GM18520 (cell line): ENCODE measurements around the gene BLOC1S3.

Experiments used
- ATAC-seq: cut with Tn5 transposase; IDR thresholded peaks from one replicate; pipeline ENCODE4 v1.9.1; 2021; ENCODE audit not compliant: unreplicated experiment

BLOC1S3 gene, protein sequence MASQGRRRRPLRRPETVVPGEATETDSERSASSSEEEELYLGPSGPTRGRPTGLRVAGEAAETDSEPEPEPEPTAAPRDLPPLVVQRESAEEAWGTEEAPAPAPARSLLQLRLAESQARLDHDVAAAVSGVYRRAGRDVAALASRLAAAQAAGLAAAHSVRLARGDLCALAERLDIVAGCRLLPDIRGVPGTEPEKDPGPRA

DNA sequence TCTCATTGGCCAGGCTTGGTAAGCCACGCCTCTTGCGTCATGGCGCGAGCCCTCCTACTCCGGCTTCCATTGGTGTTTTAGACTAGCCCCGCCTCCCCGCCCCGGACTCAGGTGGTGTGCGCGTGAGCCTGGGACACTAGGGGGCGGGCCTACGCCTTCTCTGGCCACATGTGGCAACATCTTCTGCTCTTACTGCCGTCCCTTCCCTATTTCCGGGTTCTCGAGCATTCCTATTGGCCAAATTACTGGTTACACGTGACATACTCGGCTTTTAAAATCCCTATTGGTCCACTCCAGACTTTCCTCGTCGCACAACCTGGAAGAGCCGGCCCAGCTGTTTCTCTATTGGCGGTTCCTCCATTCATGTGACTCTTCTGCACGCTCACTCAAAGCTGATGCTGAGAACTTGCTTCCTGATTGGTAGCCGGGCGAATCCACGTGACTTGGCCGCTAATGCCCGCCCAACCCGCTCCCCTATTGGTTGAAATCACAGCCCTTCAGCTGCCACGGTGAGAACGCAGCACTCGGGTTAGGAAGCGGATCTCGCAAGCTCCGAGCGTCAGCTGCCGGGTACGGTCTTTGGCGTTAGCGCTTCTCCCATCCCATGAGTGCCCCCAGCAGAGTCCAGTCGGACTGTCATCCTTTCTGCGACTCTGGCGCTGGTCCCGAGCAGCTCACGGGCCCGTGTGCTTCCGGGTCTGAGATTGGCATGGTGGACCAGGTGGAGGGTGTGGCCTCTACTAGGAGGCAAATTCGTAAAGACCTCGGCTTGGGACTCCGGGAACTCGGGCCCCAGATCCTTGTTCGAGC lies at the start of gene BLOC1S3:
Gene BLOC1S3 (plus strand): TSS at position 523 of the 810 bp plus-strand sequence. CDS start 513 bp downstream, outside the sequence.
- ATAC-seq = peak; percentile 69

DNA sequence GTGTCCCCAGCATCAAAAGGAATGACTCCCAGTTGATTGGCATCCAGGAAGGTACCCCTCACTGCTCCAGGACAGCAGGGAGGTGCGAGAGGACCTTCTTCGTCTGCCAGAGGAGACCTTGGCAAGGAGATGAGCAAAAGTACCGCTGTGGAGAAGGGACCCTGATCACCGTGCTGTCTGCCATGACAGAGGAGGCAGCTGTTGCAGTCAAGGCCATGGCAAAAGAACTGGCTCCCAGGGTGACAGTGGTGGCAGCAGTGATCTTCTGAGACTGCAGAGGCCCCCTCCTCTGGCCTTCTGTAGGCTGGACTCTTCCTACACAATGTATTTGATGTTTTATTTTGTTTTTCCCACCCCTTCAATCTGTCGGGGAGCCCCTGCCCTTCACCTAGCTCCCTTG lies 49.8 kb upstream of the BLOC1S3 start:
- ATAC-seq = no peak

DNA sequence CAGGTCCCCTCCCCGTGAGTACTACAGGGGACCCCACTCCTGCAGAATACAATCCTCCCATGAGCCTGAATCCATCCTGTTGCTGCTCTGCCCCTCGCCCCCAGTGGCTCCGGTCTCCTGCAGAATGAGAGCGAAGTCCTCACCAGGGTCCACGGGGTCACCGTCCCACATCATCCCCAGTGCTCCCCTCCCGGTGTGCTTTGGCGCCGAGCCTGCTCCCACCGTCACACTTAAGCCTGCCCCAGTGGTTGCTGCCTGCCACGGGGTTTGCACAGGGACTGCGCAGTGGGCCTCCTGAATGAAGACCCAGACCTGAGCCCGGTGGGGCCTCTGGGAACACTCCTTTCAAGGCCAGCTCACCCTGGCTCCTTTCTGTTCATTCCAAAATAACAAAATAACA lies 48.3 kb upstream of the BLOC1S3 start:
- no peak for ATAC-seq

DNA sequence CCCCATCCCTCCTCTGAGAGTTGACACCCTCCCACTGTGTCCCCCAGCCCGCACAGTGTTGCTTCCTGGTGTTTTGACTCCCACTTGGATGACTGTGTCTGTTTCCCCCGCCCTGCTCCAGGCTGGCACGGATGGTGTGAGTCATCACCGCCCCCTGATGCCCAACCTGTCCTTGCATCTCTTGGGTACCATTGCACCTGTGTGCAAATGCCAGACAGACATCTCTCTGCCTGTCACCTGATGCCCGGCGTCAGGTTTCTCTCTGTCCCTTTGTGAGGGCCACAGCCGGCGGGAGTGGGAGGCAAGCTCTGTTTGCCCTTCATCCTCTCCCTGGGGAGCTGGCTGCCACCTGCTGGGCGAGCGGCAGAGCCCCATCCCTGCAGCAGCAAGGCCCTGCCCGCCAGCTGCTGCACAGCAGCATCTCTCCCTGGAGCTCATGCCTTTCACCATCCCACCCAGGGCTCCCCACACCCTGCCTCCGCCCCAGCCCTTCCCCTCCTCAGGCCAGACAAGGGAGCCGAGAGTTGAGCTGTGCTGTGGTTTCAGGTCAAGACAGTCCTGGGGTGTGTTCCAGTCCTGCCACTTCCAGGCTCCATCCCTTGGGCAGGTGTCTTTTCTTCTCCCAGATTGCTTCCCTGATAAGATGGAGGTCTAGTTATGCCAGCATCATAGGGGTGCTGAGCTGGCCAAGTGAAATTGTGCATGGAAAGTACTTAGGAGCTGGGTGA lies 47.5 kb upstream of the BLOC1S3 start:
- ATAC-seq = no peak

DNA sequence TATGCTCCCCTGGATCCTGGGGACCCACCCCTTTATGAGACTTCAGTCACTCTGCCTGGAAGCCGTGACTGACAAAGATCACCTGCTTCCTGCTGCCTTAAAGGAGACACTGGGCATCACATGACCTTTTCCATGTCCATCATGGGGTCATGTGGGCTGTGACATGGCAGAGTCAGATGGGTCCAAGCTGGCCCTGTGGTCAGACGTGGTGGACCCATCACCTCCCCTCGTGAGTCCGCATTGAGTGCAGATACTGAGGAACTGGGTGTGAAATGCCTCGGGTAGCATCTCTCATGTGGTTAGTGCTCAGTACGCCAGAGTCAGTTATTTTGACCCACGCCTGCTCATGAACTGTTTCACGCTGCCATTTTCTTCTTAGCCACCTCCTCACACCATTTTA lies 44.9 kb upstream of the BLOC1S3 start:
- no peak for ATAC-seq

DNA sequence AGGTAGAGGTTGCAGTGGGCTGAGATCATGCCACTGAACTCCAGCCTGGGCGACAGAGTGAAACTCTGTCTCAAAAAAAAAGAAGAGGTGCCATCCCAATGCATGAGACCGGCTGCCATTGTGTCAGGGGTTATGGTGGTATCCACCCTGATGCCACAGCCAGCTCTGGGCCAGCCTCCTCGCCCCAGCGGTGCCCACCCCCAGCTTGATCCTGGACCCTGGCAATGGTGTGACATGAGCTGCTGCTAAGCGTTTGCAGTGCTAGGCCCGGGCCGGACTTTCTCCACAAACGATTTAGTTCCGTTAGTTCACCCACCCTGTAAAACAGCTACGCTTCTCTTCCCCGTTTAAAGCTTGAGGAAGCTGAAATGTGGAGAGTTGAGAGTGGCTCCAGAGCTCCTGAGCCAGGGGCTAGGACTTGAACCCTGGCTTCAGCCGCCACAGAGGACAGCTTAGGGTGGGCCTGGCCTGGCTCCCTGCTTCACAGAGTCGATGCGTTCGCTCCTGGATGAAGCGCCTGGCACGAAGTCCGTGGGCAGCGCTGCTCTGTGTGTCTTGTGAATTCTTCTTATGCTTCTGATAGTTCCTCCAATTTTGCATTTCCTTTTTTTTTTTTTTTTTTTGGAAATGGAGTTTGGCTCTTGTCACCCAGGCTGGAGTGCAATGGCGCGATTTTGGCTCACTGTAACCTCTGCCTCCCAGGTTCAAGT lies 43.3 kb upstream of the BLOC1S3 start:
- no peak for ATAC-seq

DNA sequence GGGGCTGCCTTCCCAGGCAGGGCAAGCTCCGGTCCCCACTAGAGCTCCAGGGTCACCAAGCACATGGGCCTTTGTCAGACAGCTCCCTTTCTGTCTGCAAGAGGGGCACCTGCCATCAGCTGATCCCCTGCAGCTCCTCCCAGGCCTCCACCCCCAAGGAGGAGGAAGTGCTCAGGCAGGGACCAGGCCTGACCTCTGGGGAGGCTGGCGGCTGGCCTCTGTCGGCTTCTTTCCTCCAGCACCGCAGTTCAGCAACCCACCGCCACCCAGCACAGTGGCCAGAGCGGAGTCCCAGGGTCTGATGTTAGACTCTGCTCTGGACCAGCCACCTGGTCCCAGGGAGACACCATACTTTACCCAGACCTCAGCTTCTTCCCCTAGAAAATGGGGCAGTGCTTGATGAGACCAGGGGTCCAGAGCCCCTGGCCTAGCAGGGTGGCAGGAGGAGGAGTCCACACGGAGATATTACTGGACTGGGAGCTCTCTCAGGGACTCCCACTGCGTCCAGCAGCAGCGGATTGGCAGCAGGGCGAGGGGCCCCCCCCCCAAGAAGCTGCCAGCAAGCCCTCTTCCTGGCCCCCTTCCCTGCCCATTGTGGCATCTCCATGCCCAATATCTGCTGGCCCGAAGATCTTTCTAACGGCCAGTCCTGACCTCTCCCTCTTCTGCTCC lies 41.9 kb upstream of the BLOC1S3 start:
- ATAC-seq = no peak

DNA sequence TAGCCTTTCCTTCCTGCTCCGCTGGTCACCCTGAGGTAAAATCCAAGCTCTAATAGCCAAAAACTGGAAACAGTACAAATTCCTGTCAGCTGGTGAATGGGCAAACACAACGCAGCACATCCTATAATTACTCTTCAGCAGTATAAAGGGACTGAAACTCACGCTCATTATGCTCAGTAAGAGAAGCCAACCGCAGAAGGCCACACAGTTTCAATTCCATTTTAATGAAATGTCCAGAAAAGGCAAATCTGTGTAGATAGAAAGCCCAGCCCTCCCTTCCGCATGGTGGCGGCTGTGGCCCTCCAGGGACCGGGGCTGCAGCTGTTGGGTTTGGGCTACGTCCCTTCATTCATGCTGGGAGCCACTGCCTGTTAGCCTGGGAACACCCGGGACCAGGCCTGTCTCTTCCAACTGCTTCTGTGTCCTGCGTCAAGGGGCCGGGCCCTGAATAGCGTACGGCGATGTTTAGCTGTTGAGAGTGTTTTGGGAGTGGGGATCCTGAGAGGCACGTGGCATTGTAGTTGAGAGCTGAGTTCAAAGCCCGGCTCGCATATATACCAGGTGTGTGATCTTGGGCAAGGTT lies 41.3 kb upstream of the BLOC1S3 start:
- peak; percentile 75 for ATAC-seq

DNA sequence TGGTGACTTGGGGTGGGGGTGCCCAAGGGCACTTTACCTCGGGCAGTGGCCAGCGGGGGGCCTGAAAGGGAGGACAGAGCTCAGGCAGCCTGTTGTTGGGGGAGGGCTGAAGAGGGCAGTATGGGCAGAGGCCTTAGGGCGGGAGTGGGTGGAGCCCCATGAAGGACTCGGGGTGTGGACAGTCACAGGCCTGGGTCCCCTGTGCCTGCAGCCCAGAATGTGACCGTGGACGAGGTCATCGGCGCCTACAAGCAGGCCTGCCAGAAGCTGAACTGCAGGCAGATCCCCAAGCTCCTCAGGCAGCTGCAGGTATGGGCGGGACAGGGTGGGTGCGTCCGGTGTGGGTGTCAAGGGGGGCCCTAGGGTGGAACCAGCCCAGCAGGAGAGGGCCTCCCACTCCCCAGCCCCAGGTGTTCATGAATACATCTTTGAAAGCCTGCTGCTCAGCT lies 40.3 kb upstream of the BLOC1S3 start:
- ATAC-seq = no peak

DNA sequence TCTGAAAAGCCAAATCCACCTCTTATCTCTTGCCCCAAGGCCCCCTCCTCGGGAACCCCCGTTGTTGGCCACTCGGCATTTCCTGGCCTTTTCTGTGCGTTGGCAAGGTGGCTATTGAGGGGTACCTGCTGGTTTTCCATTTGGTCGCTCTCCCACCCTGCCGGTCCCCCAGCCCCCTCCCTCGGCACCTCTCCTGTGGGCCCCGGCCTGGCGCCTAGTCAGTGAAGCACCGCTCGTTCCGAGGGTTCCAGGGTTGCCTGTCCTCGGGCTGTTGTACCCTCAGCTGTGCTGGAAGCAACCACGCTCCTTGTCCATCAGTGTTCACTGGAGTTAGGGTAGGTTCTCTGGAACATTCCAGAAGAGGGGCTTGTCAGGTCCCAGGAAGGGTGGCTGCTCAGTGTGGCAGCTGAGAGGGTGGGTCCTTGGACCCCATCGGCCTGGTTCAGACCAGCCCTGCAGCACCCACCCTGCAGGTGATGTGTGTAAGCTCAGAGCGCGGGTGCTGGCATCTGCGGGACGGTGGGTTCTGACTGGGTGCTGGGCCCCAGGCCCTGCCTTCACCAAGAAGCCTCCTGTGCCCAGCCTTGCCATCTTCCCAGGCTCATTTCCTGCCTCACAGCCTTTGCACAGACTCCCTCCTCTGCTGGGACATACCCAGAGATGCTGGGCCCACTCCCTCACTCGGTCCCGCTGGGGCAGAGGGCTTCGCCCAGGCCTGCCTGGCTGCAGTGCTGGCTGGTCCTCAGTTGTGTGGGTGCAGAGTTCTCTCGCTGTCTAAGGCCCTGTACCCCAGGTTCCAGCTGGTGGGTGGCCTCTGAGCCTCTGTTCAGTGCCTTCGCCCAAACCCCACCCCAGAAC lies 39.1 kb upstream of the BLOC1S3 start:
- no peak for ATAC-seq

DNA sequence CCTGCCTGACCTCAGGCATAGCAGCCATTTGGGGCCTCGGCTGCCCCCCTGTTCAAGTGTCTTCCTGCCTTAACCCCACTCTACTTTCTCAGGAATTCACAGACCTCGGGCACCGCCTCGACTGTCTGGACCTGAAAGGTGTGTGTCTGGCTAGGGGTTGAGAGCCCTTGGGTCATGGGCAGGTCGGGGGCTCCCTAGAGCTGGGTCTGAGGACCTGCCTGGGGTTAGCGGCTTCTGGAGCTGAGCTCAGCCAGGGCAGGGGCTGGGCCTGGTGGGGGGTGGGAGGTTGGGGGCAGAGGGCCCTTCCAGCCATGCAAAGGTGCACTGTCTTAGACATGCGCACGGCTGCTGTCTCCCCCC lies 38.5 kb upstream of the BLOC1S3 start:
- no peak for ATAC-seq

DNA sequence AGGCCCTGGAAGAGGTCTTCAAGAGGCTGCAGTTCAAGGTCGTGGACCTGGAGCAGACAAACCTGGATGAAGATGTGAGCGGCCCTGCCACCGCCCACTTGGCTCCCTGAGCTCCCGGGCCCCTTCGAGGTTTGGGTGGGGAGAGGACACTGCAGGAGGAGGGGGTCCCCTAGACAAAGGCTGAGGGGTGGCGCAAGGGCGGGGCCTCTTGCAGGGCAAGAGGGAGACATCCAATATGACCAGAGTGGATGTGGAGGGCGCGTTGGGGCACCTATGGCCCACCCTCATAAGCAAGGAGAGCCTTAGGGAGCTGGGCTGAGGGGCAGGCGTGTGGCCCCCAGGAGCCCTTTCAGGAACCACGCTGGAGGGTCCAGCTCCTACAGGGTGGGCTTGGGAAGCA lies 38.1 kb upstream of the BLOC1S3 start:
- ATAC-seq = no peak

DNA sequence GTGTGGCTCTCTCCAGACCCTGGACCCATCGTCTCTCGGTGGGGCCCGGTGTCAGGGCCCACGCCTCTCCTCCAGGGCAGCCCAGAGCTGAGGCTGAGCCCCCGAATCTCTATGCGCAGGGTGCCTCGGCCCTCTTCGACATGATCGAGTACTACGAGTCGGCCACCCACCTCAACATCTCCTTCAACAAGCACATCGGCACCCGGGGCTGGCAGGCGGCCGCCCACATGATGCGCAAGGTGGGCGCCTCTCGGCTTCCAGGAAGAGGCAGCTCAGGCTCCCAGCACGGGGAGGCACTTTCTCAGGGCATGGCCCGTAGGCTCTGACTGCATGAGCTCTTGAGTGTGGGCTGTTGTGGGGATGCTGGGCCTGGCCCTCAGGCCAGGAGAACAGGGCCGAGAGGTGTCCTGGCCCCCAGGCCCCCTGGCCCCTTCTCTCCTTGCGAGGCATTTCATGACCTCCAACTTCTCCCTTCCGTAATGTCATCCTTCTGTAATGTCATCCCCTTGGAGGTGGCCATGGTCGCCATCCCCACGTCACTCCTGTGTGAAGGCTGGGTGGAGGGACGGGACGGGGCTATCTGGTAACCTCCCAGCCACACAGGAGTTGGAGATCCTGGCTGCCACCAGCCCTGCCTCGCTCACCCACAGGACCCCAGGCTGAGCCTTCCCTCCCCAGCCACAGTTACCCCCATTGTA lies 37.2 kb upstream of the BLOC1S3 start:
- no peak for ATAC-seq

DNA sequence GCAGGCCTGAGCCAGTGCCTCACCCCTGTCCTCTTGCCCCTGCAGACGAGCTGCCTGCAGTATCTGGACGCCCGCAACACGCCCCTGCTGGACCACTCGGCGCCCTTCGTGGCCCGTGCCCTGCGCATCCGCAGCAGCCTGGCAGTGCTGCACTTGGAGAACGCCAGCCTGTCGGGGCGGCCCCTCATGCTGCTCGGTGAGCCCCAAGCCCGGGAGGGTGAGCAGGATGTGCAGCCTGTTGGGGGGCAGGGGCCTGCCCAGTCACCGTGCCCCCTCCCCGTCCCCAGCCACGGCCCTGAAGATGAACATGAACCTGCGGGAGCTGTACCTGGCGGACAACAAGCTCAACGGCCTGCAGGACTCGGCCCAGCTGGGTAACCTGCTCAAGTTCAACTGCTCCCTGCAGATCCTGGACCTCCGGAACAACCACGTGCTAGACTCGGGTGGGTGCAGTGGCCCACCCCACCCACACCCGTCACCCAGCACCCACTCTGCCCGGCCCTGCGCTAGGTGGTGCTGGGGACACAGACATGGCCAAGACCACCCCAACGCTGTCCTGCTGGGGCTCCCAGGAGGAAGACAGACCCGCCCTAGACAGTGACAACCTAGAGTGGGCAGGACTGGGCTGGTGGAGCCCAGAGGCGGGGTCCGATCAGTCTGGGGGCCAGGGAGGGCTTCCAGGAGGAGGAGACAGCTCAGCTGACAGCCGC lies 36.4 kb upstream of the BLOC1S3 start:
- ATAC-seq = no peak

DNA sequence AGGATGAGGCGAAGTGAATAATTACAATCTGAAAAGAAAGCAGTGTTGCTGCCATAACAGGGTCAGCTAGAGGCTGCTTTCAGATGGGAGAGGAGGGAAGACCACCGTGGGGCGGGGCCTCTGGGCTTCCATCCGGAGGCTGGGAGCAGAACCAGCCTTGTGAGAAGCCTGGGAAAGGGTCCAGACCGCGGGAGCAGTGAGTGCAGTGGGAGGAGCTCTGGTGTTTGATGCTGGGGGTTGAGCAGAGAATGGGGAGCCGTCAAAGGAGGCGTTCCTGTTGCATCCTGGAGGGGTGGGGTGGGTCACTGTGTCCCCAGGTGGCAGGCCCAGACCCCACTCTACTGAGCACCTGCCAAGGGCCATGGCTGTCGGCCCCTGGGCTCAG lies 35.9 kb upstream of the BLOC1S3 start:
- no peak for ATAC-seq

DNA sequence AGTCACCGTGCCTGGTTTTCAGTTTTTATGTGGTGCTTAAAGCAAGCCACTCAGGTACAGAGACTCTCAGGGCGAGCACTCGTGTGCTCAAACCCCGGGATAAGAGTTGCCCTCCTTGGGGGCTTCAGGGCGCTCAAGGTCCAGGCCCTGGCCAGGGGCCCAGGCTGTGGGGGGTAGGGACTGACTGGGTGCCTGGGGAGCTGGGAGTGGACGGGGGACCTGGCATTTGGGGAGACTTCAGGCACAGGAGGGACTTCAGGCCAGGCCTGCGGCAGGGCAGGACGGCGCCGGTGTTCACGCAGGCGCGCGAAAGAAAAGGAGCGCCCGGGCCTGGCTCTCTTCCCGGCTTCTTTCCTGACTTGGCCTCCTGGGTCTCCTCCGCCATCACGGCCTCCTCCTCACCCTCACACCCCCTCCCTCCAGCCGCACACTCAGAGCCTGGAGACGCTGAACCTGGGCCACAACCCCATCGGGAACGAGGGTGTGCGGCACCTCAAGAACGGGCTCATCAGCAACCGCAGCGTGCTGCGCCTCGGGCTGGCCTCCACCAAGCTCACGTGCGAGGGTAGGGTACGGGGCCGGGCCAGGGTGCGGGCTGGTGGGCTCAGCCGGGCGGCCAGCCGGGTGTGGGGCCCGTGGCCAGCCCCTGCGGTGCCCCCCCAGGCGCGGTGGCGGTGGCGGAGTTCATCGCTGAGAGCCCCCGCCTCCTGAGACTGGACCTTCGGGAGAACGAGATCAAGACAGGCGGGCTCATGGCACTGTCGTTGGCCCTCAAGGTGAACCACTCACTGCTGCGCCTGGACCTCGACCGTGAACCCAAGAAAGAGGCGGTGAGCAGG lies 33.9 kb upstream of the BLOC1S3 start:
- no peak for ATAC-seq
